ENCODE data around the gene COX8A.

COX8A gene

DNA sequence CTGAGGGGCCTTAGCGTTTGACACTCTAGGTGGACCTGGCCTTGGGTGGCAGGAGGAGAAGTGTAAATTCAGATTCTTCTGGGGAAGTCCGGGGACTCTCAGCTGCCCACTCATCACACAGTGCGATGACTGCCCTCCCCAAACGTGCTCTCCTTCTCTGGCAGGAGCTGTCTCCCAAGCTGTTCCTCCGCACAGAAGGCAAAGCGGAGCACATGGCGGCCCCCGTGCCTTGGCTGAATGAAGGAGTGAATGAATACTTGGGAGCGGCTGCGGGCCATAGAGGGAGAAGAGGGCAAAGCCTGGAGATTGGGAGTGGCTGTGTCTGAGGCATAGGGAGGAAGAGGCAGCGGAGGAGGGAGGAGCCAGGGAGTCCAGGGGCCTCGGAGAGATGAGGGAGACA lies 42.5 kb upstream of the COX8A start:
- TF ChIP-seq EZH2 (IDR thresholded peaks at IDR 0.05; ENCODE audit: borderline replicate concordance, low read depth, low read length, severe bottlenecking) = no peak
- TF ChIP-seq, protein P1, sequence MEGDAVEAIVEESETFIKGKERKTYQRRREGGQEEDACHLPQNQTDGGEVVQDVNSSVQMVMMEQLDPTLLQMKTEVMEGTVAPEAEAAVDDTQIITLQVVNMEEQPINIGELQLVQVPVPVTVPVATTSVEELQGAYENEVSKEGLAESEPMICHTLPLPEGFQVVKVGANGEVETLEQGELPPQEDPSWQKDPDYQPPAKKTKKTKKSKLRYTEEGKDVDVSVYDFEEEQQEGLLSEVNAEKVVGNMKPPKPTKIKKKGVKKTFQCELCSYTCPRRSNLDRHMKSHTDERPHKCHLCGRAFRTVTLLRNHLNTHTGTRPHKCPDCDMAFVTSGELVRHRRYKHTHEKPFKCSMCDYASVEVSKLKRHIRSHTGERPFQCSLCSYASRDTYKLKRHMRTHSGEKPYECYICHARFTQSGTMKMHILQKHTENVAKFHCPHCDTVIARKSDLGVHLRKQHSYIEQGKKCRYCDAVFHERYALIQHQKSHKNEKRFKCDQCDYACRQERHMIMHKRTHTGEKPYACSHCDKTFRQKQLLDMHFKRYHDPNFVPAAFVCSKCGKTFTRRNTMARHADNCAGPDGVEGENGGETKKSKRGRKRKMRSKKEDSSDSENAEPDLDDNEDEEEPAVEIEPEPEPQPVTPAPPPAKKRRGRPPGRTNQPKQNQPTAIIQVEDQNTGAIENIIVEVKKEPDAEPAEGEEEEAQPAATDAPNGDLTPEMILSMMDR (IDR thresholded peaks at IDR 0.05; ENCODE audit: borderline replicate concordance, extremely low read depth, low read length, poor library complexity, severe bottlenecking) = no peak
- H3K9me3 ChIP-seq (ENCODE audit: insufficient read depth, low read length, severe bottlenecking) = no peaks in the 10 kb centered on the region
- no peak overlapping the region for H3K4me2 ChIP-seq (ENCODE audit: insufficient read depth, low read length)
- H3K27ac ChIP-seq (ENCODE audit: low read length) = no peak overlapping the region
- no peaks in the 10 kb centered on the region for H3K27me3 ChIP-seq (ENCODE audit: insufficient read depth, low read length, poor library complexity)
- DNase-seq (no peak), ATAC-seq (ENCODE audit: insufficient read depth, low read depth) (no peak)
- H3K4me1 ChIP-seq (ENCODE audit: insufficient read depth, low read length) = no peaks in the 10 kb centered on the region
- H3K79me2 ChIP-seq (ENCODE audit: insufficient read depth, low read length) = no peaks in the 10 kb centered on the region
- H2AFZ ChIP-seq (ENCODE audit: low read depth, low read length) = no peak overlapping the region
- no peaks in the 10 kb centered on the region for H3K36me3 ChIP-seq (ENCODE audit: insufficient read depth, low read length)
- no peaks in the 10 kb centered on the region for H4K20me1 ChIP-seq (ENCODE audit: insufficient read depth, low read length)
- no peak overlapping the region for H3K9ac ChIP-seq (ENCODE audit: low read depth, low read length)
- H3K4me3 ChIP-seq (ENCODE audit: low read depth in 1 of 2, low read length in 2 of 2) = no peak overlapping the region

DNA sequence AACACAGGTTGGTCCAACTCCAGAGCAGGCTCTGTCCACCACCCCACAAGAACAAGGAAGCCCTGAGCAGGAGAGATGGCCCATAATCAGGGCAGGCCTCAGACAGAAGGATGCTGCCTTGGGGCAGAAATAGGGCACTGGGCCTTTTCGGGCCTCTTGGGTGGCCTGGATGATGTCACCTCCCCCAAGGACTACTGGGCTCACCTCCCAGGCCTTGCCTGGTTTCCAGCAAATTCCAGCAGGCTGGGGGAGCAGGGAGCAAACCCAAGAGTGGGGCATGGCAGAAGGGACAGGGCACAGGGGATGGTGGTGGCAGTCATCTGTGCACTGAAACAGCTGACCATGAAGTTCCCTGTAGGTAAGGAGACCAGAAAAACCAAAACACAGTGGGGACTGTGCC lies 41.0 kb upstream of the COX8A start:
- peaks cover 7% of the 10 kb centered on the region for H3K4me1 ChIP-seq (ENCODE audit: insufficient read depth, low read length)
- H3K9me3 ChIP-seq (ENCODE audit: insufficient read depth, low read length, severe bottlenecking) = no peaks in the 10 kb centered on the region
- ATAC-seq (ENCODE audit: insufficient read depth, low read depth) = no peak
- no peak overlapping the region for H3K4me2 ChIP-seq (ENCODE audit: insufficient read depth, low read length)
- H3K27me3 ChIP-seq (ENCODE audit: insufficient read depth, low read length, poor library complexity) = no peaks in the 10 kb centered on the region
- no peaks in the 10 kb centered on the region for H3K36me3 ChIP-seq (ENCODE audit: insufficient read depth, low read length)
- no peaks in the 10 kb centered on the region for H3K79me2 ChIP-seq (ENCODE audit: insufficient read depth, low read length)
- no peaks in the 10 kb centered on the region for H4K20me1 ChIP-seq (ENCODE audit: insufficient read depth, low read length)
- TF ChIP-seq EZH2 (IDR thresholded peaks at IDR 0.05; ENCODE audit: borderline replicate concordance, low read depth, low read length, severe bottlenecking) = no peak
- TF ChIP-seq, protein P1 (IDR thresholded peaks at IDR 0.05; ENCODE audit: borderline replicate concordance, extremely low read depth, low read length, poor library complexity, severe bottlenecking) = no peak
- H3K27ac ChIP-seq (ENCODE audit: low read length) = no peak overlapping the region
- no peak overlapping the region for H2AFZ ChIP-seq (ENCODE audit: low read depth, low read length)
- no peak overlapping the region for H3K4me3 ChIP-seq (ENCODE audit: low read depth in 1 of 2, low read length in 2 of 2)
- no peak overlapping the region for H3K9ac ChIP-seq (ENCODE audit: low read depth, low read length)
- no peak for DNase-seq

DNA sequence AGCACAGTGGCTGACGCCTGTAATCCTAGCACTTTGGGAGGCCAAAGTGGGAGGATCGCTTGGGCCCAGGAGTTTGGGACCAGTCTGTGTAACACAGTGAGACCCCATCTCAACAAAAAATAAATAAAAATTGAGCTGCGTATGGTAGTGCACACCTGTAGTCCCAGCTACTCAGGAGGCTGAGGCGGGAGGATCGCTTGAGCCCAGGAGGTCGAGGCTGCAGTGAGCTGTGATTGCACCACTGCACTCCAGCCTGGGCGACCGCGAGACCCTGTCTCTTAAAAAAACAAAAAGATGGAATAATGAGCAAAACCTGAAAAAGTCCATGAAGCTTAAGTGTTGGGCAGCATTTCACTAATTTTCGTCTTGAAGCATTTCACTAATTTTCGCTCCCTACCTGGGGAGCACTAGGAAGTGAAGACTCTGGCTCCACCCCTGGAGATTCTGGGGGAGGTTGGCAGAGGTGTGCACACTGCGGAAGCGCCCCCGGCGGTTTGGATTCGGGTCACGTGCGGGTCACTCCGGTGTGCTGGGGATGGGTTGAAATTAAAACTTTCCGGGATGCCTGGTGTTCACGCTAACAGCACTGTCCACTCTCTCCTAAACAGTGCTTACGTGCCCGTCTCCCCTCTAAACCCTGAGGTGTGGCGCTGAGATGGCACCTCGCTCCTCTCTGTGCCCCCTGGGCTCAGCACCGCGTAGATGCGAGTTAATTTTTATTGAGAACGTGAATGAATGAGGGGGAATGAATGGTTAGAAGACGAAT lies 36.5 kb upstream of the COX8A start:
- peak; percentile 5; the same call in 2 of the 3 replicates for ATAC-seq (ENCODE audit: insufficient read depth, low read depth)
- Histone ChIP-seq H3K27ac (ENCODE audit: low read length) (peak overlapping the region; percentile 54; the same call in 1 of the 2 replicates), H3K9me3 (ENCODE audit: insufficient read depth, low read length, severe bottlenecking) (no peaks in the 10 kb centered on the region), H3K9ac (ENCODE audit: low read depth, low read length) (peak overlapping the region; percentile 89), H3K4me2 (ENCODE audit: insufficient read depth, low read length) (peak overlapping the region; percentile 83), H4K20me1 (ENCODE audit: insufficient read depth, low read length) (peaks cover 7% of the 10 kb centered on the region; the same call in 1 of the 2 replicates), H2AFZ (ENCODE audit: low read depth, low read length) (peak overlapping the region; percentile 90), H3K79me2 (ENCODE audit: insufficient read depth, low read length) (peaks cover 41% of the 10 kb centered on the region), H3K36me3 (ENCODE audit: insufficient read depth, low read length) (peaks cover 11% of the 10 kb centered on the region), H3K4me3 (ENCODE audit: low read depth in 1 of 2, low read length in 2 of 2) (peak overlapping the region in 1 of 2 experiments; percentile 98; a peak in 3 of 4 replicates), H3K27me3 (ENCODE audit: insufficient read depth, low read length, poor library complexity) (no peaks in the 10 kb centered on the region), H3K4me1 (ENCODE audit: insufficient read depth, low read length) (peaks cover 32% of the 10 kb centered on the region)
- TF ChIP-seq EZH2 (IDR thresholded peaks at IDR 0.05; ENCODE audit: borderline replicate concordance, low read depth, low read length, severe bottlenecking) = no peak
- TF ChIP-seq, protein P1 (IDR thresholded peaks at IDR 0.05; ENCODE audit: borderline replicate concordance, extremely low read depth, low read length, poor library complexity, severe bottlenecking) = no peak
- no peak for DNase-seq
